ENCODE data around the gene LILRA6.
"Not testable (repeated sequence)": the region's sequence is repeated elsewhere in the genome, so short reads cannot be mapped to it uniquely, and the experiment has no call there.

- not testable (repeated sequence) for TF ChIP-seq CTCF (IDR thresholded peaks at IDR 0.05; ENCODE audit: low read depth, low read length); EZH2phosphoT487 (IDR thresholded peaks at IDR 0.05; ENCODE audit: low read depth)
Observed at GRCh38 chr19:54278056-54278455, 35.5 kb upstream of the LILRA6 start.

Data from OCI-LY3 (cell line).